Panc1 (cell line): Measurements from ENCODE around the gene CASTOR1.

Experiments used
- CTCF ChIP-seq: fragments of 450-650 bp; IDR thresholded peaks from 2 replicates; pipeline ENCODE4 v1.5.1; 2017; ENCODE audit warnings: mild to moderate bottlenecking
- POLR2AphosphoS5 ChIP-seq: IDR thresholded peaks from 2 replicates; pipeline ENCODE4 v1.6.1; 2012; ENCODE audit warnings: mild to moderate bottlenecking, low read depth, low read length, moderate library complexity
- SIN3A ChIP-seq: IDR thresholded peaks from 2 replicates; pipeline ENCODE4 v1.6.1; 2012; ENCODE audit warnings: low read depth, mild to moderate bottlenecking, low read length, moderate library complexity, borderline replicate concordance; ENCODE audit not compliant: insufficient read depth

DNA sequence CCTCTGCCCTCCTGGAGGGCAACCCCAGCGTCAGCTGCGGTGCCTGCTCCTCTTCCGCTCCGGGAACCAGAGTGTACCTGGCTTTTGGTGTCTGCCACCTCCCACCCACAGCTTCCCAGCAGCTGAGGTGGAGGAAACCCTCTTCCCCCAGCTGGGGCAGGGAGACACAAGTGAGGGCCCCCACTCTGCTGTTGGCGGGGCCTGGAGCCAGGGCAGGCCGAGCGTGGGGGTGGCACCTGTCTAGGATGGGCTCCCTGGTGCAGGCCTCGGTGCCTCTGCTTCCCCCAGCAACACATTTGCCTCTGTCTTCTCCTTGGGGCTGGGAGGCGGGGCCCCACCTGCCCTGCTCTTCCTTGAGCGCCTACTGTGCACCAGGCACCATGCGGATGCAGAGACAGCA lies 29.0 kb downstream of the CASTOR1 start:
- TF ChIP-seq CTCF: no peak
- TF ChIP-seq POLR2AphosphoS5: no peak
- TF ChIP-seq SIN3A: no peak
